Type B pancreatic cell (in vitro differentiated cells): Measurements from ENCODE around the gene STAB2. TPM values are rescaled to one million over a fixed set of nuclear protein-coding genes. Genes with fewer than 3 reads are reported as not detected.
A peak's percentile ranks its signal among the peaks of the same experiment; 100 is the strongest.

Experiments
- DNase-seq: peaks from one replicate; pipeline ENCODE4 v3.0.0; 2021; ENCODE audit warnings: mixed read lengths; ENCODE audit not compliant: unreplicated experiment; ENCODE audit errors: extremely low spot score
- H3K27ac Mint-ChIP-seq: 2 replicates; pipeline ENCODE4 v1.8.0; 2021; ENCODE audit warnings: mild to moderate bottlenecking, mixed read lengths
- H3K27me3 Mint-ChIP-seq: 2 replicates; pipeline ENCODE4 v1.8.0; 2021; ENCODE audit warnings: mixed read lengths
- H3K36me3 Mint-ChIP-seq: 2 replicates; pipeline ENCODE4 v1.8.0; 2021; ENCODE audit warnings: mixed read lengths
- H3K4me1 Mint-ChIP-seq: one replicate; pipeline ENCODE4 v1.8.0; 2021; ENCODE audit warnings: mixed read lengths; ENCODE audit not compliant: unreplicated experiment
- H3K4me3 Mint-ChIP-seq: 2 replicates; pipeline ENCODE4 v1.8.0; 2021; ENCODE audit warnings: mild to moderate bottlenecking, mixed read lengths
- H3K9me3 Mint-ChIP-seq: 2 replicates; pipeline ENCODE4 v1.8.0; 2021; ENCODE audit warnings: mixed read lengths
- CTCF ChIP-seq: fragments of 200-600 bp; sonication (generic); conservative IDR thresholded peaks from 2 replicates; pipeline ENCODE4 v1.5.0; 2021; ENCODE audit warnings: antibody characterized with exemption, mild to moderate bottlenecking
- total RNA-seq: library from RNA; stranded (reverse); gene quantifications from 2 replicates; pipeline ENCODE4 v1.2.1, GENCODE V29; 2021; ENCODE audit warnings: low replicate concordance

The STAB2 gene
- total RNA-seq, 1 donor from 2014 or later = not detected

GRCh38 chr12:103600967-103601728, 14.1 kb downstream of the STAB2 start:
- Mint-ChIP-seq H3K36me3 (no peaks in the 10 kb centered on the region), H3K4me3 (no peak overlapping the region), H3K27ac (no peak overlapping the region), H3K9me3 (no peaks in the 10 kb centered on the region), H3K4me1 (no peaks in the 10 kb centered on the region), H3K27me3 (peaks cover 13% of the 10 kb centered on the region)
- DNase-seq = no peak
- no peak for TF ChIP-seq CTCF

- no peaks in the 10 kb centered on the region for H3K4me1 Mint-ChIP-seq
- TF ChIP-seq CTCF = no peak
- H3K27me3 Mint-ChIP-seq = peaks cover 18% of the 10 kb centered on the region
- no peaks in the 10 kb centered on the region for H3K36me3 Mint-ChIP-seq
- no peaks in the 10 kb centered on the region for H3K9me3 Mint-ChIP-seq
- no peak overlapping the region for H3K4me3 Mint-ChIP-seq
- no peak overlapping the region for H3K27ac Mint-ChIP-seq
- no peak for DNase-seq
These were observed 33.3 kb downstream of the STAB2 start for GRCh38 chr12:103620395-103620794.

- Mint-ChIP-seq H3K36me3 (no peaks in the 10 kb centered on the region), H3K27ac (no peak overlapping the region), H3K27me3 (peaks cover 6% of the 10 kb centered on the region), H3K9me3 (no peaks in the 10 kb centered on the region), H3K4me3 (no peak overlapping the region), H3K4me1 (no peaks in the 10 kb centered on the region)
- no peak for DNase-seq
- no peak for TF ChIP-seq CTCF
These were observed 36.6 kb downstream of the STAB2 start for GRCh38 chr12:103623716-103624115.

DNA sequence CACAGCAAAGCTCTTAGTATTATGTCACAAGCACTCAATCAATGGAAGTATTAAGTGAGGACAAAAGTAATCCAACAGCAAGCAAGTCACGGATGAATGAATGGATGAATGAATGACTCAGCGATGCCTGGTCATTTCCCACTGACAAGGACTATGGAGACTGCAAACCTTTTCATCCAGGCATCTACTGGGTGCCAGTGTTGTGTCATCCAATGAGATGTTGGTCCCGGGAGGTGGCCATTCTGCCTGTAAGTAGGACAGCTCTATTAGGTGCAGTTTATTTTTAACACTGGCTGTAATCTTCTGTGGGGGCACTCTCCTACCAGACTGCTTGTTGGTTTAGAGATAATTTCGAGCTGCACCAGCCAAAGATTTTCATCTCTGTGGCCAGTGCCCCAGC, 39.4 kb downstream of the STAB2 start:
- Mint-ChIP-seq H3K27me3 (peaks cover 3% of the 10 kb centered on the region), H3K27ac (no peak overlapping the region), H3K9me3 (no peaks in the 10 kb centered on the region), H3K4me1 (no peaks in the 10 kb centered on the region), H3K4me3 (no peak overlapping the region), H3K36me3 (no peaks in the 10 kb centered on the region)
- DNase-seq = no peak
- TF ChIP-seq CTCF = peak; percentile 49

GRCh38 chr12:103627189-103627855, 40.2 kb downstream of the STAB2 start:
- no peak overlapping the region for H3K27ac Mint-ChIP-seq
- H3K27me3 Mint-ChIP-seq = peaks cover 6% of the 10 kb centered on the region

More at GRCh38 chr12:103627189-103627855, 40.2 kb downstream of the STAB2 start:
- DNase-seq = no peak
- Mint-ChIP-seq H3K4me1 (no peaks in the 10 kb centered on the region), H3K4me3 (no peak overlapping the region), H3K9me3 (no peaks in the 10 kb centered on the region), H3K36me3 (peaks cover 3% of the 10 kb centered on the region)
- TF ChIP-seq CTCF = no peak
